GM23338 (cell line): ENCODE results near the gene CCR8.

Source experiments
- CTCF ChIP-seq, 2 experiments: fragments of 200-600 bp in 1 of 2; sonication (generic) in 1 of 2; conservative IDR thresholded peaks; 2 replicates each; pipeline versions ENCODE4 v1.5.1 to v1.6.1; 2016 to 2017; ENCODE audit warnings: antibody characterized with exemption in 2 of 2, low read depth in 2 of 2, mild to moderate bottlenecking in 2 of 2, moderate library complexity in 1 of 2
- EZH2 ChIP-seq: fragments of 200-600 bp; sonication (generic); IDR thresholded peaks from one replicate; pipeline ENCODE4 v1.8.0; 2017; ENCODE audit warnings: antibody characterized with exemption, mild to moderate bottlenecking, low read depth; ENCODE audit not compliant: unreplicated experiment
- EZH2phosphoT487 ChIP-seq: fragments of 200-600 bp; sonication (generic); IDR thresholded peaks from one replicate; pipeline ENCODE4 v1.8.1; 2018; ENCODE audit warnings: antibody characterized with exemption; ENCODE audit not compliant: unreplicated experiment
- JUNB ChIP-seq: IDR thresholded peaks from one replicate; pipeline ENCODE4 v1.6.1; 2016; ENCODE audit warnings: antibody characterized with exemption; ENCODE audit not compliant: unreplicated experiment
- STAT1 ChIP-seq: IDR thresholded peaks from one replicate; pipeline ENCODE4 v1.6.1; 2016; ENCODE audit warnings: antibody characterized with exemption; ENCODE audit not compliant: unreplicated experiment

GRCh38 chr3:39349080-39349479, 19.6 kb downstream of the CCR8 start:
- no peak for TF ChIP-seq CTCF (conservative IDR thresholded peaks at IDR 0.05; ENCODE audit: low read depth in 2 of 2)
- TF ChIP-seq JUNB: no peak
- no peak for TF ChIP-seq EZH2
- TF ChIP-seq STAT1: no peak
- TF ChIP-seq EZH2phosphoT487: no peak
